ENCODE results near the gene ALKBH8. TPM values are rescaled to one million over a fixed set of nuclear protein-coding genes. Genes with fewer than 3 reads are reported as not detected.

ALKBH8 gene
- total RNA-seq, 1 donor from 2014 or later, result 11.8 TPM

GRCh38 chr11:107490836-107491235, 74.7 kb downstream of the ALKBH8 start:
- Mint-ChIP-seq H3K9me3 (no peaks in the 10 kb centered on the region), H3K27me3 (ENCODE audit: insufficient read depth, low read depth) (peaks cover 2% of the 10 kb centered on the region), H3K4me1 (no peaks in the 10 kb centered on the region), H3K36me3 (no peaks in the 10 kb centered on the region), H3K4me3 (no peak overlapping the region), H3K27ac (no peak overlapping the region)
- H2AFZ ChIP-seq (replicated peaks), result no peak overlapping the region
- no peak overlapping the region for H3K4me3 ChIP-seq
- no peaks in the 10 kb centered on the region for H3K36me3 ChIP-seq
- no peaks in the 10 kb centered on the region for H4K20me1 ChIP-seq (ENCODE audit: low read depth)
- no peak overlapping the region for H3K4me2 ChIP-seq
- TF ChIP-seq, protein P1, sequence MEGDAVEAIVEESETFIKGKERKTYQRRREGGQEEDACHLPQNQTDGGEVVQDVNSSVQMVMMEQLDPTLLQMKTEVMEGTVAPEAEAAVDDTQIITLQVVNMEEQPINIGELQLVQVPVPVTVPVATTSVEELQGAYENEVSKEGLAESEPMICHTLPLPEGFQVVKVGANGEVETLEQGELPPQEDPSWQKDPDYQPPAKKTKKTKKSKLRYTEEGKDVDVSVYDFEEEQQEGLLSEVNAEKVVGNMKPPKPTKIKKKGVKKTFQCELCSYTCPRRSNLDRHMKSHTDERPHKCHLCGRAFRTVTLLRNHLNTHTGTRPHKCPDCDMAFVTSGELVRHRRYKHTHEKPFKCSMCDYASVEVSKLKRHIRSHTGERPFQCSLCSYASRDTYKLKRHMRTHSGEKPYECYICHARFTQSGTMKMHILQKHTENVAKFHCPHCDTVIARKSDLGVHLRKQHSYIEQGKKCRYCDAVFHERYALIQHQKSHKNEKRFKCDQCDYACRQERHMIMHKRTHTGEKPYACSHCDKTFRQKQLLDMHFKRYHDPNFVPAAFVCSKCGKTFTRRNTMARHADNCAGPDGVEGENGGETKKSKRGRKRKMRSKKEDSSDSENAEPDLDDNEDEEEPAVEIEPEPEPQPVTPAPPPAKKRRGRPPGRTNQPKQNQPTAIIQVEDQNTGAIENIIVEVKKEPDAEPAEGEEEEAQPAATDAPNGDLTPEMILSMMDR (IDR thresholded peaks at IDR 0.05), result no peak
- TF ChIP-seq EZH2 (IDR thresholded peaks at IDR 0.05) (no peak), EZH2phosphoT487 (IDR thresholded peaks at IDR 0.05) (no peak)
- H3F3A ChIP-seq (ENCODE audit: low read depth), result no peaks in the 10 kb centered on the region
- H3K9me3 ChIP-seq (ENCODE audit: low read depth), result no peaks in the 10 kb centered on the region
- no peaks in the 10 kb centered on the region for H3K27me3 ChIP-seq
- no peaks in the 10 kb centered on the region for H3K4me1 ChIP-seq
- H3K27ac ChIP-seq, result no peak overlapping the region
- H3K9ac ChIP-seq, result no peak overlapping the region
- DNase-seq (ENCODE audit: low spot score), result no peak
- no peaks in the 10 kb centered on the region for H3K79me2 ChIP-seq (ENCODE audit: low read depth)

GRCh38 chr11:107482234-107482633, 83.3 kb downstream of the ALKBH8 start:
- no peak for TF ChIP-seq EZH2 (IDR thresholded peaks at IDR 0.05)
- TF ChIP-seq EZH2phosphoT487 (IDR thresholded peaks at IDR 0.05), result no peak
- TF ChIP-seq, protein P1 (IDR thresholded peaks at IDR 0.05), result no peak
- Histone ChIP-seq H3K9ac (no peak overlapping the region), H3K4me3 (no peak overlapping the region), H4K20me1 (ENCODE audit: low read depth) (no peaks in the 10 kb centered on the region), H2AFZ (replicated peaks) (no peak overlapping the region), H3K4me2 (no peak overlapping the region), H3K27me3 (no peaks in the 10 kb centered on the region), H3K27ac (no peak overlapping the region), H3K4me1 (no peaks in the 10 kb centered on the region), H3K9me3 (ENCODE audit: low read depth) (no peaks in the 10 kb centered on the region), H3K79me2 (ENCODE audit: low read depth) (no peaks in the 10 kb centered on the region), H3K36me3 (no peaks in the 10 kb centered on the region), H3F3A (ENCODE audit: low read depth) (no peaks in the 10 kb centered on the region)
- DNase-seq (ENCODE audit: low spot score), result no peak
- no peaks in the 10 kb centered on the region for H3K9me3 Mint-ChIP-seq
- H3K4me1 Mint-ChIP-seq, result peaks cover 5% of the 10 kb centered on the region
- H3K36me3 Mint-ChIP-seq, result no peaks in the 10 kb centered on the region
- no peaks in the 10 kb centered on the region for H3K27me3 Mint-ChIP-seq (ENCODE audit: insufficient read depth, low read depth)
- H3K27ac Mint-ChIP-seq, result no peak overlapping the region
- no peak overlapping the region for H3K4me3 Mint-ChIP-seq

DNA sequence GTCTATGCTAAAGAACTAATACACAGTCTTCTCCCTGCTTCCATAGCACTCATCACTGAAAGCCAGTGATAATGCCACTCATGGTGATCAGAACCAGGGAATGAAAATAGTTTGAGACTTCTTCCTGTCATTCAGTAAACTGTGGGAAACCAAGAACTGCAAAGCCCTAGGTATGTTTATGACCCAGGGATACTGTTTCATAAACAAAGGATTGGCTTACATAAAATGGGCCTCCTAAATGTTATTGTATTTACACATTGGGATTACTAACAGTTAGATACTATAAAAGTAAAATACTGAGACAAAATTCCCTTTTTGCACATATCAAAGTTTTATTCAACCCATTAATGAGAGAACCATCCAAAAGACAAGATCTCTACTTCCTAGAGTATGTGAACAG, 86.6 kb downstream of the ALKBH8 start:
- Histone ChIP-seq H3K4me1 (no peaks in the 10 kb centered on the region), H3K36me3 (no peaks in the 10 kb centered on the region), H3K4me3 (no peak overlapping the region), H3K27me3 (no peaks in the 10 kb centered on the region), H3K4me2 (no peak overlapping the region), H3K79me2 (ENCODE audit: low read depth) (no peaks in the 10 kb centered on the region), H2AFZ (replicated peaks) (no peak overlapping the region), H3F3A (ENCODE audit: low read depth) (no peaks in the 10 kb centered on the region), H3K9ac (no peak overlapping the region), H3K27ac (no peak overlapping the region), H4K20me1 (ENCODE audit: low read depth) (no peaks in the 10 kb centered on the region), H3K9me3 (ENCODE audit: low read depth) (no peaks in the 10 kb centered on the region)
- no peak overlapping the region for H3K27ac Mint-ChIP-seq
- no peak for TF ChIP-seq EZH2phosphoT487 (IDR thresholded peaks at IDR 0.05)
- TF ChIP-seq EZH2 (IDR thresholded peaks at IDR 0.05), result no peak
- TF ChIP-seq, protein P1 (IDR thresholded peaks at IDR 0.05), result no peak
- H3K4me3 Mint-ChIP-seq, result no peak overlapping the region
- no peaks in the 10 kb centered on the region for H3K9me3 Mint-ChIP-seq
- DNase-seq (ENCODE audit: low spot score), result no peak
- peaks cover 5% of the 10 kb centered on the region for H3K4me1 Mint-ChIP-seq
- H3K27me3 Mint-ChIP-seq (ENCODE audit: insufficient read depth, low read depth), result no peaks in the 10 kb centered on the region
- H3K36me3 Mint-ChIP-seq, result no peaks in the 10 kb centered on the region
